ENCODE measurements around the gene TP53I11.

Gene TP53I11

GRCh38 chr11:44885919-44886789 is 64.5 kb downstream of the TP53I11 start:
- peaks cover 2% of the 10 kb centered on the region for H3K36me3 Mint-ChIP-seq
- no peaks in the 10 kb centered on the region for H3K27me3 Mint-ChIP-seq
- H3K9me3 Mint-ChIP-seq (ENCODE audit: low read depth): no peaks in the 10 kb centered on the region
- no peaks in the 10 kb centered on the region for H3K4me1 Mint-ChIP-seq (ENCODE audit: low read depth)
- H3K27ac Mint-ChIP-seq: no peak overlapping the region
- no peak overlapping the region for H3K4me3 Mint-ChIP-seq

- peaks cover 2% of the 10 kb centered on the region for H3K36me3 Mint-ChIP-seq
- no peak overlapping the region for H3K4me3 Mint-ChIP-seq
- no peaks in the 10 kb centered on the region for H3K9me3 Mint-ChIP-seq (ENCODE audit: low read depth)
- H3K27ac Mint-ChIP-seq: no peak overlapping the region
- H3K4me1 Mint-ChIP-seq (ENCODE audit: low read depth): no peaks in the 10 kb centered on the region
- no peaks in the 10 kb centered on the region for H3K27me3 Mint-ChIP-seq
These were observed 65.4 kb downstream of the TP53I11 start for GRCh38 chr11:44885065-44885810.

- Mint-ChIP-seq H3K4me1 (ENCODE audit: low read depth) (no peaks in the 10 kb centered on the region), H3K4me3 (no peak overlapping the region), H3K27me3 (no peaks in the 10 kb centered on the region), H3K9me3 (ENCODE audit: low read depth) (no peaks in the 10 kb centered on the region), H3K36me3 (peaks cover 2% of the 10 kb centered on the region), H3K27ac (no peak overlapping the region)
These were observed 66.6 kb downstream of the TP53I11 start for GRCh38 chr11:44884056-44884455.

- no peak overlapping the region for H3K4me3 Mint-ChIP-seq
- H3K36me3 Mint-ChIP-seq: no peaks in the 10 kb centered on the region
- no peaks in the 10 kb centered on the region for H3K4me1 Mint-ChIP-seq (ENCODE audit: low read depth)
- H3K27me3 Mint-ChIP-seq: no peaks in the 10 kb centered on the region
- H3K27ac Mint-ChIP-seq: no peak overlapping the region
- no peaks in the 10 kb centered on the region for H3K9me3 Mint-ChIP-seq (ENCODE audit: low read depth)
These were observed 67.4 kb downstream of the TP53I11 start for GRCh38 chr11:44883277-44883676.

All from activated naive CD8-positive, alpha-beta T cell (primary cell).